Measurements from ENCODE around the gene LRMDA.

Gene LRMDA

GRCh38 chr10:76282061-76283025 is 850.9 kb downstream of the LRMDA start:
- H3K27ac ChIP-seq: no peak overlapping the region
- H3K4me2 ChIP-seq: no peak overlapping the region
- no peak overlapping the region for H3K9ac ChIP-seq
- no peaks in the 10 kb centered on the region for H3K79me2 ChIP-seq (ENCODE audit: insufficient read depth, low read depth)
- H3K27me3 ChIP-seq (ENCODE audit: insufficient read depth, low read depth): no peaks in the 10 kb centered on the region
- no peaks in the 10 kb centered on the region for H4K20me1 ChIP-seq (ENCODE audit: insufficient read depth)
- H3K4me3 ChIP-seq (IDR thresholded peaks at IDR 0.05; ENCODE audit: insufficient read depth, low read depth, low read length): no peak overlapping the region
- no peaks in the 10 kb centered on the region for H3K4me1 ChIP-seq (ENCODE audit: low read depth, poor library complexity, severe bottlenecking)
- no peaks in the 10 kb centered on the region for H3K36me3 ChIP-seq (ENCODE audit: insufficient read depth)
- TF ChIP-seq CTCF (conservative IDR thresholded peaks at IDR 0.05; ENCODE audit: low read depth, low read length): no peak
- H2AFZ ChIP-seq (ENCODE audit: low read depth): no peak overlapping the region

- H3K27me3 ChIP-seq (ENCODE audit: insufficient read depth, low read depth): no peaks in the 10 kb centered on the region
- H3K4me3 ChIP-seq (IDR thresholded peaks at IDR 0.05; ENCODE audit: insufficient read depth, low read depth, low read length): no peak overlapping the region
- H3K79me2 ChIP-seq (ENCODE audit: insufficient read depth, low read depth): no peaks in the 10 kb centered on the region
- H3K4me1 ChIP-seq (ENCODE audit: low read depth, poor library complexity, severe bottlenecking): no peaks in the 10 kb centered on the region
- H3K9ac ChIP-seq: no peak overlapping the region
- no peak overlapping the region for H3K4me2 ChIP-seq
- H3K36me3 ChIP-seq (ENCODE audit: insufficient read depth): no peaks in the 10 kb centered on the region
- no peaks in the 10 kb centered on the region for H4K20me1 ChIP-seq (ENCODE audit: insufficient read depth)
- no peak overlapping the region for H3K27ac ChIP-seq
- H2AFZ ChIP-seq (ENCODE audit: low read depth): no peak overlapping the region
- no peak for TF ChIP-seq CTCF (conservative IDR thresholded peaks at IDR 0.05; ENCODE audit: low read depth, low read length)
Measured at GRCh38 chr10:76284351-76284750, 852.9 kb downstream of the LRMDA start.

- no peaks in the 10 kb centered on the region for H4K20me1 ChIP-seq (ENCODE audit: insufficient read depth)
- H3K27me3 ChIP-seq (ENCODE audit: insufficient read depth, low read depth): no peaks in the 10 kb centered on the region
- no peaks in the 10 kb centered on the region for H3K79me2 ChIP-seq (ENCODE audit: insufficient read depth, low read depth)
- H3K4me1 ChIP-seq (ENCODE audit: low read depth, poor library complexity, severe bottlenecking): no peaks in the 10 kb centered on the region
- no peak overlapping the region for H3K27ac ChIP-seq
- TF ChIP-seq CTCF (conservative IDR thresholded peaks at IDR 0.05; ENCODE audit: low read depth, low read length): no peak
- H2AFZ ChIP-seq (ENCODE audit: low read depth): no peak overlapping the region
- no peak overlapping the region for H3K9ac ChIP-seq
- no peaks in the 10 kb centered on the region for H3K36me3 ChIP-seq (ENCODE audit: insufficient read depth)
- H3K4me2 ChIP-seq: no peak overlapping the region
- no peak overlapping the region for H3K4me3 ChIP-seq (IDR thresholded peaks at IDR 0.05; ENCODE audit: insufficient read depth, low read depth, low read length)
Measured at GRCh38 chr10:76285012-76285411, 853.6 kb downstream of the LRMDA start.

- no peak overlapping the region for H3K4me2 ChIP-seq
- no peak for TF ChIP-seq CTCF (conservative IDR thresholded peaks at IDR 0.05; ENCODE audit: low read depth, low read length)
- H3K4me3 ChIP-seq (IDR thresholded peaks at IDR 0.05; ENCODE audit: insufficient read depth, low read depth, low read length): no peak overlapping the region
- H3K27ac ChIP-seq: no peak overlapping the region
- no peaks in the 10 kb centered on the region for H4K20me1 ChIP-seq (ENCODE audit: insufficient read depth)
- H2AFZ ChIP-seq (ENCODE audit: low read depth): no peak overlapping the region
- no peaks in the 10 kb centered on the region for H3K36me3 ChIP-seq (ENCODE audit: insufficient read depth)
- no peaks in the 10 kb centered on the region for H3K4me1 ChIP-seq (ENCODE audit: low read depth, poor library complexity, severe bottlenecking)
- no peaks in the 10 kb centered on the region for H3K79me2 ChIP-seq (ENCODE audit: insufficient read depth, low read depth)
- no peaks in the 10 kb centered on the region for H3K27me3 ChIP-seq (ENCODE audit: insufficient read depth, low read depth)
- H3K9ac ChIP-seq: no peak overlapping the region
Measured at GRCh38 chr10:76285515-76285914, 854.1 kb downstream of the LRMDA start.
